GM12874 (cell line): ENCODE results near the gene RPL27A.

Source experiments
- CTCF ChIP-seq: IDR thresholded peaks from 2 replicates; pipeline ENCODE4 v1.5.1; 2011; ENCODE audit warnings: low read depth, mild to moderate bottlenecking, control low read depth, low read length, moderate library complexity; ENCODE audit not compliant: insufficient read depth

RPL27A gene

GRCh38 chr11:8686325-8686724 lies 3.7 kb downstream of the RPL27A start:
- no peak for TF ChIP-seq CTCF

- TF ChIP-seq CTCF: 0 out of 2 replicates have a peak, but pooled peaks have one; percentile 5
These were observed 6.1 kb downstream of the RPL27A start for GRCh38 chr11:8688414-8689362.

- TF ChIP-seq CTCF: no peak
These were observed 7.2 kb downstream of the RPL27A start for GRCh38 chr11:8689726-8690255.

- no peak for TF ChIP-seq CTCF
These were observed 8.1 kb downstream of the RPL27A start for GRCh38 chr11:8690374-8691342.

- no peak for TF ChIP-seq CTCF
These were observed 9.0 kb downstream of the RPL27A start for GRCh38 chr11:8691601-8692000.

- no peak for TF ChIP-seq CTCF
These were observed 9.8 kb downstream of the RPL27A start for GRCh38 chr11:8692417-8692816.
